DMS114 treated with DMSO at 0.1 percent for 48 hours (cell line): ENCODE measurements around the gene MRPS26.
"Not testable (repeated sequence)": the region's sequence is repeated elsewhere in the genome, so short reads cannot be mapped to it uniquely, and the experiment has no call there.

Experiments used
- DNase-seq: peaks from one replicate; lab custom pipeline; 2025; ENCODE audit not compliant: unreplicated experiment; lab: John Stamatoyannopoulos, UW

MRPS26 gene

DNA sequence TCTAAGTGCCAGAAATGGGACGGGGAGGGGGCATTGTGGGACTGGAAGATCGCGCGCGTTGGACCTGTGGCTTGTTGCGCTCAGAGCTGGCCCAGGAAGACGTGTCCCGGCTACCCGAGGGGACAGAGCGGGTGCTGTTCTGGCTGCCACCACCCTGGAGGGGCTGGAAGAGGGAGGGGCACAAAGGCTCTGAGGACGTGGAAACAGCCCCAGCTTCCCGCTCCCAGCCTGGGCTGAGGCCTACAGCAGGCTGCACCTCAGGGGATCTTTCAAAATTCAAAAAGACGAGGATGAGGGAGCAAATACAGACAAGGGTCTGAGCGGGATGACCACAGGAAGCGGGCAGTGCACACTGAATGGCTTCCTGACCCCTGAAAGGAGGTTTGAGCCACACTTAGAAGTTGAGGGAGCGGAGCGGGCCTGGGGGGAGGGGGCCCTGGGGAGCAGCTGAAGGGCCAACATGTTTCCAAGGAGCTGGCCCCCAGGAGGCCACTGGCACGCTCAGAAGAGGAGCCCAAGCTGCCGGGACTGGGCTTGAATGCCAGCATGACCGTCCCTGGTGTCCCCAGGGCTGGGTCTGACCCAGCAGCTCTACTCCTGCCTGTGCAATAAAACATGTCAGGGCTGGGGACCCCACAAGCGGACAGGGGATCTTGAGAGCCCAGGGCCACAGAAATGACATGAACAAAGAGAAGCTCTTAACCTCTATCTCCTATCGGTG, 26.8 kb downstream of the MRPS26 start:
- no peak for DNase-seq

DNA sequence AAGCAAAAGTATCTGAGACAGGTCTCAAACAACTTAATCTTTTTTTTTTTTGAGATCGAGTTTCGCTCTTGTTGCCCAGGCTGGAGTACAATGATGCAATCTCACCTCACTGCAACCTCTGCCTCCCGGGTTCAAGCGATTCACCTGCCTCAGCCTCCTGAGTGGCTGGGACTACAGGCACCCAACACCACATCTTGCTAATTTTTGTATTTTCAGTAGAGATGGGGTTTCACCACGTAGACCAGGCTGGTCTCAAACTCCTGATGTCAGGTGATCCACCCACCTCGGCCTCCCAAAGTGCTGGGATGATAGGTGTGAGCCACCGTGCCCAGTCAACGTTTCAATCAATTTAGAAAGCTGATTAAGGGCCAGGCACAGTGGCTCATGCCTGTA, 27.4 kb downstream of the MRPS26 start:
- not testable (repeated sequence) for DNase-seq

DNA sequence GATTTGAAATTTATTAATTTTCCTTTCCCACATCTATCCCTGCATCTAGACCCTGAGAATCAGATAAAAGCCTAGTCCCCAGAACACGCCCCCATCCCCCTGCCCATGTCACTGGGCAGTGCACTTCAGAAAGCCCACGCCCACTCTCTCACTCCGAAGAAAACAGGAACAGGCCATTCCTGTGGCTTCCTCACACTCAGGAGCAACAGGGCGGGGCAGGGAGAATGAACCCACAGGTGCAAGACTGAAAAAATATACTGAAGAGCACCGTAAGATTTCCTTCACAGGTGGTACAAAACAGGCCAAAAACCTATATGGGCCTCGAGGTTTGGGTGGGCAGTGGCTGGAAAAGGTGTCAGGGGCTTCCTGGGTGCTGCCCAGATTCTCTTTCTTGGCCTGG, 29.0 kb downstream of the MRPS26 start:
- DNase-seq: no peak

DNA sequence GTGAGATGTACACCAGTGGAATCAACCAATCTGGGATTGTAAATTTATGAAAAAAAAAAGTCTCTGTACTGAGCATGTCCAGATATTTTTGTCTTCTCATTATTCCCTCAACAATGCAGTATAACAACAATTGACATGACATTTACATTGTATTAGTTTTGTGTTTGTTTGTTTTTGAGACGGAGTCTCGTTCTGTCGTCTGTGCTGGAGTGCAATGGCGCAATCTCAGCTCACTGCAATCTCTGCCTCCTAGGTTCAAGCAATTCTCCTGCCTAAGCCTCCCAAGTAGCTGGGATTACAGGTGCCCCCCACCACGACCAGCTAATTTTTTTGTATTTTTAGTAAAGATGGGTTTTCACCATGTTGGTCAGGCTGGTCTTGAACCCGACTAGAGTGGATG, 29.5 kb downstream of the MRPS26 start:
- not testable (repeated sequence) for DNase-seq

DNA sequence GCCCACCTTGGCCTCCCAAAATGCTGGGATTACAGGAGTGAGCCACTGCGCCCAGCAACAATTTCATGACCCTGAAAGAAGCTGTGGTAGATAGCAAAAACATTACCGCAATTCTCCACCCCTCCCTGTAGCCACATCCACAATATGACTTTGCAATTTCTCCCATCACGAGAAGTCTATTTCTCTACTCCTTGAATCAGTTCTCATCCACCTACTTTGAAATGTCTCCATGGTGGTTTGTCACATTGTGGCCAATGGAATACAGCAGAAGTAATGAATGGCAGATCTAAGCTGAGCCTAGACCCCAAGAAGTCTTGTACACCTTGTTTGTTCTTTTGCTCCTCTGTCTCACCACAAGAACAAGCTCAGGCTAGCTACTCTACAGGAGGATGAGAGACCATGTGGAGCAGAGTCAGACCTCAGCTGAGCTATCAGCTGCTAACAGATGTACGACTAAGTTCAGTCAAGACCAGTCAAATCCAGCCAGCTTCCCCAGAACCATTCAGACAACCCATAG, 31.8 kb downstream of the MRPS26 start:
- DNase-seq: no peak

DNA sequence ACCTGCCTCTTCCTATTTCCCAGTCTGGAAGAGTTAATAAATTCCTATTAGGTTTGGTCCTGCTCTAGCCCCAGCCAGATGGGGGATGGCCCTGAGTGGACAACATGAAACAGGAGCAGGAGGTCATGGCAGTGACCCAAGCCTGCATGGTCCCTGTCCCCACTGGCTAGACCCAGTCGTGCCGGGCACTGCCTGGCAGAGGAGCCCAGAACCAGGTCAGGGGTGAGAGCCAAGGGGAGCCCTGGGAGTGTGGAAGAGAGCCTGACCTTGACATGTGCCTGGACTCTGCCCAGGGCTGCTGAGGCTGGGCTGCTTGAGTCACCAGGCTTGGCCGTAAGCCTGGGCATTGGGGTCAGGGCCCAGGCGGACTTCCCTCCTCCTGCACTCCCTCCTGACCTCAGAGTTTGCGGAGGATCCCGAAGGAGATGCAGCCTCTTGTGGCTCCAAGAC, 35.1 kb downstream of the MRPS26 start:
- DNase-seq: no peak

DNA sequence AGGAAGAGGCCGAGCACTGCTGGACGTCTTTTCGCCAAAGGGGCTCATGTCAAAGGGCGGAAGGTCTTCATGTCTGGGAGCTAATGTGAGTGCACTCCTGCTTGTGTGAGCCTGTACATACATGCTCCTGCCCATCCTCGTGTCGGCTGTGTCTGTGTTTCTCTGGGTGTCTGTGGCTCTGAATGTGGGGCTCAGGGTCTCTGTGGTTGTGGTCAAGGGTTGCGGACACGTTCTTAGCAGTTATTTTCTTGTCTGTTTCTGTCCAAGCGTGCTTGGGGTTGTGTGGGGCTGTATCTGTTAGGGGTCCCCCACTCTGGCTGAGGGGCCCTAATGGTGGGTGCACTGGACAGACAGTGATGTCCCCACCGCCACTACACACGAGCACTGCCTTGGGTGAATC, 35.8 kb downstream of the MRPS26 start:
- DNase-seq: no peak

DNA sequence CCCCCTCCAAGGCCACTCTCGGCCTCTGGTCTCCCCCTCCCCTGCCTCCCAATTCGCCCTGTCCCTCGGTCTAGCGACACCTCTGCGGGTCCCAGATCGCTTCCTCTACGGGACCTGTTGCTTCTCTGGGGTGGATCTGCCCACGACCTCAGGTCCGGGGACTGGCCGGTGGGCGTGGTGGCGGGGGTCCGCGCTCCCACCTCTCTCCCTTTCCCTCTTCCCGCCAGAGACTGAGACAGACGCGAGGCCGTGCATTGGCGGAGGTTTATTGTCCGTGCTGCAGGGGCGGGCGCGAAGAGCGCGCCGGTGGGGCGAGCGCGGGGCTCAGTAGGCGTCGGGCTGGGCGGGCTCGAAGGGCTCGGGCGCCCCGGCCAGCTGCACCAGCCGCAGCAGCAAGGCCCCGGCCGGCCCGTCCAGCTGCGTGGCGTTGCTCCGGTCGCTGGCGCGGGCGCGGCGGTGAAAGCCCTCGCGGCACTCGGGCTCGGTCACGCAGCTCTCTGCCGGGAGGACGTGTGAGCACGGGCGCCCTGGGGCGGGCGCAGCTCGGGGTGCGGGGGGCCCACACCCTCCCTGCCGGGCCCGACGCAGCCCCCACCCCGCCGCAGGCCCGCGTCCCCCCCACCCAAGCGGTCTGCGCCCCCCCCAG, 36.6 kb downstream of the MRPS26 start:
- no peak for DNase-seq

DNA sequence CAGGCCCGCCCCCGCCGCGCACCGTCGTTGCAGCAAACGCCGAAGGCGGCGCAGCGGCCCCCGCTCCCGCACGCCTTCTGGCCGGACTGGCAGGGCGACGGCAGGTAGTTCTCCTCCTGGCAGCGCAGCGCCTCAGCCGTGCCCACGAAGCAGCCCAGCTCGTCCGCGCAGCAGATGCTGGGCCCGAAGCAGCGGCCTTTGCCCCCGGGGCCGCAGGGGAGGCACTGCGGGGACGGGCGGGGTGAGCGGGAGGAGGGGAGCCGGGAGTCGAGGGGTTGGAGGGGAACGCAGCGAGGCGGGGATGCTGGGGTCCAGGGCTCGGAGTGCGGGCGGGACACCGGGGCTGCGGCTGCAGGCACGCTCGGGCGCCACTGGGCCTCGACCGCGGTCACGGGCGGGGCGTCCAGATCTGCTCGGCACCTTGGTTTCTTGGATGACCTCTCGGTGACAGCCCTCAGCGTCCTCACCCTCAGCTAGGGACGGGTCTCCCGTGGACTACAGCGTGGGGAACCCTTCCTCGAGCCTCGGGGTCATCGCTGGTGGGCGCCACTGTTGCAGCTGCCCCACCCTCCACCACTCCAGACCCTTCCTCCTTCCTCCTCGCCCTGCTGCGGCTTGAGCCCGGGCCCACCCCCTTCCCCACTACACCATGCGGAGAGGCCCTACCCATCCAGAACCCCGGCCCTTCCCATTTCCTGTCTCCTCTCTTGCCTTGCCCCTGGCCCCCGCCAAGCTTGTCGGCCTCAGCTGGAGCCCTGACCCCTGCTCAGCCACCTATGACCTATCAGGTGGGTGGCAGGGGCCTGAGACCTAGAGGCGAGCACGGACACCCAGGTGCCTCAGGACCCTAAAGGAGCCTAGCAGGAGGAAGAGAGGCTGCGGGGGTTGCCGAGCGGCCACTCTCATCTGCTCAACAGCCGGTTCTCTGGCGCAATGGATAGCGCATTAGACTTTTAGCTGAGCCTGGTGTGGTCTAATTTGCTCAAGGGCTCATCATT, 37.4 kb downstream of the MRPS26 start:
- DNase-seq: no peak

DNA sequence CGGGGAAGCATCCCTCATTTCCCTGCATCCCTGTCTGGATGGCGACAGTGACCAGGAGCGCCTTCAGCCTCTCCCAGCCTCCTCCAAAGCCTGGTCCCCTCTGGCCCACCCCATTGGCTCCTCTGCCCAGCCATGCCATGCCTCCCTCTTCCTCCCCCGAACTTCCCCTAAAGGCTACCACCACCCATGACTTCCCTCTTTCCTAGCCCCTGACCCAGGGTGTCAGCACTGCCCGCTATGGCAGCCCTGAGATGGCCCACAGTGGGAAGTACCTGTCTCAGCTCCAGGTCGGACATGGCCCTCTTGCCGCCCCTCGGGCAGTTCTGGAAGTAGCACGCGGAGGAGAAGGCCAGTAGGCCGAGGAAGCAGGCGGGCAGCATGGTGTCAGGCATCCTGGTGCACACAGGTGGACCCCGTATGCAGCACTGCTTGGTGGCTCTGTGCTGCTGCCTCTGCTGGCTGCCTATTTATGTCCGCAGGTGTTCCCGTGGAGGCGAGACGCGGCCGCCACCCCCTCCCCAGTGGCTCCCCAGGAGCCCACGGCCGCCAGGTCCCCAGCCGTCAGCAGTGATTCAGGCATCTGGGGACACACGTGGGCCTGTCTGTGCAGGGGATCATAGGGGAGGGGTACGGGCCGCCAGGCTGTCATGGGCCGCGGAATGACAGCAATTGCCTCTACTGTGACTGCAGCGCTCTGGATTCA, 38.6 kb downstream of the MRPS26 start, which contains the start of gene AVP:
Gene AVP, minus strand, starts transcription at position 442 of the 703 bp plus-strand sequence. Its CDS starts 50 bp downstream, at position 392.
- no peak for DNase-seq

DNA sequence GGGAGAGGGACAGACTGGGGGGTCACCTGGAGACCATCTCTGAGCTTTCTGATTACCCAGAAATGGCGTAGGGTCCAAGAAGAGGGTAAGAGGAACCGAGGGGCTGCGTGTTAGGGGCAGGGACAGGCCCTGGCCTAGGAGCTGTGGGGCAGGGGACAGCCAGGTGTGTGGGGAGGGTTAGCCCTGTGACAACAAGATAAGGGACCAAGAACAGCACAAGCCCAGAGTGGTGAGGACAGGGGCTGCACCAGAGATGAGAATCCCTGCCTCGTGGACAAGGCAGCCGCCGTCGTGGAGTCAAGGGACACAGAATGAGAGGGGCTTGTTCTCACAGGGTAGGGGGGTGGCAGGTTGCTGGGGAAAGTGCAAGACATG, 39.1 kb downstream of the MRPS26 start:
- no peak for DNase-seq

DNA sequence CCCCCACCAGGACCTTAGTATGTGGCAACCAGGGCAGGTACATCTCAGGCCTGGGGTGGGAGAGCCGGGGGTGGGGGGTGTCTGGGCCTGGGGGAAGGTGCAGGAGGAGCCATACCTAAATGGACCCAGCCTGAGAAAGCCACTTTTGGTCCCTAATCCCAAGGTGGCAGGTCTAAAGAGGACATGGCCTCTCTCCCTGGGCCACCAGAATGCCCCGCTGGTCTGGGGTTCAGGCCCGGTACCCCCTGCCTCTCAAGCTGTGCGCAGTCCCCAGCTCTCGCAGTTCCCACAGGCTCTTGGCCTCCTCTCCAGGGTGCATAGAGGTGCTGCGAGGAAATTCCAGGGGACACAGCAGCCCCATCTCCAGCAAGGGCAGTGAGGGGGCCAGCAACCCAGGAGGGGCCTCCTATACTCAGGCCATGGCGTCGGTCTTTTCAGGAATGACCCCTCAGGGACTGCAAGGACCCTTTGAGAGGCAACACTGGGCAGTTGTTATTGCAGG, 39.8 kb downstream of the MRPS26 start:
- no peak for DNase-seq

DNA sequence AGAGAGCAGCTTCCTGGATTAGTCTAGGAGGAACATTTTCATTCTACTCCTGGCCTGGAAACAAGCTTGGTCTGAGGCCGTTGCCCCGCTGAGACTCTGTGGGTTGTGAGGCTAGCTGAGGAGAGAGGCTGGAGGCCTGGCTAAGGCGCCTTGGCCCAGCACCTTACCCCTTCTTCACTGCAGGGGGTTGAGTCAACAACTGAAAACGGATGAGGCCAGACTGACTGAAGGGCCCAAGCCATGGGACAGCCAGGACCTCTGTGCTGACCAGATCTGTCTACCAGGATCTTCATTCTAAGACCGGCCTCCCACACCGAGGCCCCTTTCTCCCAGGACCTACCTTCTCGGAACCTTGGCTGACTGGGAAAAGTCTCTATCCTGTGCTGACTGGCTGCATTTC, 42.2 kb downstream of the MRPS26 start:
- no peak for DNase-seq

DNA sequence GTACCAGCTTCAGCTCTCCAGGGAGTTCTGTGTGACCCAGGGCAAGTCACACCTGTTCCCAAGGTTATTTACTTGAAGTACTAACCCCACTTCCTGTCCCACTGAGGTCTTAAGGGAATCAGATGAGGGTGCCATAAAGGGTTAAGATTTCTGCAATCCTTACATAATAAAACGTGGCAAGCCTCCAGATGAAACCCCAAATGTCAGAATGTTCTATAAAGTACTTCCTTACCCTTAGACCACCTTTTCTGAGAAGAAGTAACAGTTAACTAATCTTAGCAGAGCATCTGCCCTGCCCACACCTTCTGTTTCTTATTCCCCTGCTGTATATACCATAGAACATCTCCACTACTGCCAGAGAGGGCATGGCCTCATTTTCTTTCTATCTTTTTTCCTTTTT, 44.7 kb downstream of the MRPS26 start:
- no peak for DNase-seq

DNA sequence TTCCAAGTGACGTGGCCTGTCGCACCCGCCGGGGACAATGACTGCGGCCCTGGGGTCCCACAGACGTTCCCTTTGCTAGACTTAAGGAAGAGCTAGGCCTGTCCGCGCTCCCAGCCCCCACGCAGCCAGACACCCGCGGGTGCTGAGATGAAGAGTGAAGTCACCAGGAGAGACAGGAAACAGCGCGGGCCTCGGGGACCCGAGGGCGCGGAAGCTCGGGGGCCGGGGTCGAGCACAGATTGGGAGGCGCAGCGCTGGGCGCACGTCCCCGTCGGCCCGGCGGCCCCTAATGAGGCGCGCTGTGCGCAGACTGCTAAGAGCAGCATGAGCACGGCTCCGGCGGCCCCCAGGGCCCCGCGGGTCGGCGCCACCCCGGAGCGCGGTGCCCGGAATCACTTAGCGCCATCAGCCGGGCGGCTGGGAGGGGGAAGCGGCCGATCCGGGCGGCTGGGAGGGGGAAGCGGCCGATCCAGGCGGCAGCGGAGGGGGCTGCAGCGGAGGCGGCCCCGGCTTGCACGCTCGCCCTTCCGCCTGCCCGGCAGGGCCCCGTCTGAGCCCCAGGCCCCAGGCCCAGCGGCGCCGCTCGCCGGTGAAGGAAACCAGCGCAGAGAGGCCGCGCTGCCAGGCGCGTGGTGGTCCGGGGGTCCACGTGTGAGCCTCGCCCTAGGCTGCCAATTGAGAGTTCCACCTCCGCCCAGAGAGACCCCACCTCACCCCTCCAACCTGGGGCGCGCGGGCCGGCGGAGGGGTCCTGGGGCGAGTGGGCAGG, 46.9 kb downstream of the MRPS26 start:
- DNase-seq: no peak

DNA sequence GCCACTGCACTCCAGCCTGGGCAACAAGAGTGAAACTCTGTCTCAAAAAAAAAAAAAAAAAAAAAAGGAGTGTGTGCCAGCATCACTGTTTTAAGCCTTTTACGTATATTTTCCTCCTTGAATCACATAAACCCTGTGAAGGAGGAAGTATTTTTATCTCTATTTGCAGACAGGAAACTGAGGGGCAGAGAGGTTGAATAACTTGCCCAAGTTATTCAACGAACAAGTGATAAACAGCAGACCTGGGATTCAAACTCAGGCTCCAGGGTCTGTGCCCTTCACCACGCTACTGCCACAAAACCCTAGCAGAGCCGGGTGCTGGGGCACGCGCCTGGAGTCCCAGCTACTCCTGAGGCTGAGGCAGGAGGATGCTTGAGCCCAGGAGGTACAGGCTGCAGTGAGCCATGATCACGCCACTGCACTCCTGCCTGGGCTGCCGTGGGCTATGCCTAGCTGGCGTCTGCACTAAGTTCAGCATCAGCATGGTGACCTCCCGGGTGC, 48.1 kb downstream of the MRPS26 start:
- DNase-seq: no peak

DNA sequence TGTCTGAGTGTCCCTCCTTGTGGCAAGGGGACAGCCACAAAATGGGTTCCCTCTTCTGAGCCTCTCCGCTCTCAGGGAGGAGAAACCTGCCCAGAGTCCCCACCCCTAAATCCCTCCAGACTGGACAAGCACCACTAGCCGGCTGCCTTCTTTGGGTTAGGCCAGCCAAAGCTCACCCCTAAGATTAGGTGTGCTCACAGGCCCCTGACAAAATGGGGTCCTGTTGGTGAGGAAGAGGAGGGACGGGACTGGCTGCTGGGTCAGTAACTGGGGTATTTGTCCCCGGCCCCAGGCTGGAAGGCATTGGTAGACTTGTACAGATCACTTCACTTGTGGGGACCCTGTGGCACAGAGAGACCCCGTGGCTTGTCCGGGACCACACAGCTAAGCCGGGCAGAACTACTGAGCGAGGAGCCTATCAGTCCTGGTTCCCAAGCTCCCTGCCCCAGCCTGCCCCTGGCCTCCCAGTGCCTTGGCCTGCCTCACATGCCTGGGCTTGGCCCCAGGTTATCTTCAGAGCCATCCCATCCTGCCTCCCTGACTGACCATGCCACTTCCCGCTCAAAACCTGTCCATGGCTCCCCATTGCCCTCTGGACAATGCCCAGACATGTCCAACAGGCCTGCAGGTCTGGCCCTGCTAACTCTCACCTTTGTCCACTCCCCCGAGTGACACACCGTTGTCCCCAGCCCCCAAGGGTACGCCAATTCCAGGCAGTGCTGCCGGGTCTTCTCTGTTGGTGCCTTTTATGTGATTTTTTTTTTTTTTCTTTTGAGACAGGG, 49.2 kb downstream of the MRPS26 start:
- no peak for DNase-seq
